Ovary (tissue), 3 donors: ENCODE results near the gene TOMM20.
"Not testable (repeated sequence)": the region's sequence is repeated elsewhere in the genome, so short reads cannot be mapped to it uniquely, and the experiment has no call there.

ENCODE experiments used
- POLR2A ChIP-seq: fragments of 450-650 bp; IDR thresholded peaks from one replicate; pipeline ENCODE4 v1.6.1; 2017; ENCODE audit warnings: antibody characterized with exemption, mild to moderate bottlenecking, moderate library complexity
- TF ChIP-seq, protein P1 (sequence below), 3 donors: fragments of 450-650 bp in 2 of 3; fragments of 200-600 bp in 1 of 3; IDR thresholded peaks; one replicate each; pipeline versions ENCODE4 v1.5.1 to v1.8.0; 2016 to 2022; ENCODE audit warnings: antibody characterized with exemption in 3 of 3, mild to moderate bottlenecking in 1 of 3
- donor health status: DM: no; HTN: no; CAD: no.

DNA sequence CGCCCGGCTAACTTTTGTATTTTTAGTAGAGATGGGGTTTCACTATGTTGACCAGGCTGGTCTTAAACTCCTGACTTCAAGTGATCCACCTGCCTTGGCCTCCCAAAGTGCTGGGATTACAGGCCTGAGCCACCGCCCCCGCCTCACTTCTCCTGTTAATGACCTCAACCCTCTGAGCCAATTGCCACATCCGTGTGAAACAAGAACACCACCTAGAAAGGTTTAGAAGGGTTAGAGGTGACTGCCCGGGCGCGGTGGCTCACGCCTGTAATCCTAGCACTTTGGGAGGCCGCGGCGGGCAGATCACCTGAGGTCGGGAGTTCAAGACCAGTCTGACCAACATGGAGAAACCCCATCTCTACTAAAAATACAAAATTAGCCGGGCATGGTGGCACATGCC is 36.2 kb downstream of the TOMM20 start:
- TF ChIP-seq, protein P1, sequence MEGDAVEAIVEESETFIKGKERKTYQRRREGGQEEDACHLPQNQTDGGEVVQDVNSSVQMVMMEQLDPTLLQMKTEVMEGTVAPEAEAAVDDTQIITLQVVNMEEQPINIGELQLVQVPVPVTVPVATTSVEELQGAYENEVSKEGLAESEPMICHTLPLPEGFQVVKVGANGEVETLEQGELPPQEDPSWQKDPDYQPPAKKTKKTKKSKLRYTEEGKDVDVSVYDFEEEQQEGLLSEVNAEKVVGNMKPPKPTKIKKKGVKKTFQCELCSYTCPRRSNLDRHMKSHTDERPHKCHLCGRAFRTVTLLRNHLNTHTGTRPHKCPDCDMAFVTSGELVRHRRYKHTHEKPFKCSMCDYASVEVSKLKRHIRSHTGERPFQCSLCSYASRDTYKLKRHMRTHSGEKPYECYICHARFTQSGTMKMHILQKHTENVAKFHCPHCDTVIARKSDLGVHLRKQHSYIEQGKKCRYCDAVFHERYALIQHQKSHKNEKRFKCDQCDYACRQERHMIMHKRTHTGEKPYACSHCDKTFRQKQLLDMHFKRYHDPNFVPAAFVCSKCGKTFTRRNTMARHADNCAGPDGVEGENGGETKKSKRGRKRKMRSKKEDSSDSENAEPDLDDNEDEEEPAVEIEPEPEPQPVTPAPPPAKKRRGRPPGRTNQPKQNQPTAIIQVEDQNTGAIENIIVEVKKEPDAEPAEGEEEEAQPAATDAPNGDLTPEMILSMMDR (IDR thresholded peaks at IDR 0.05), result not testable (repeated sequence)
- not testable (repeated sequence) for TF ChIP-seq POLR2A
